ENCODE data around the gene GAPVD1. TPM values are rescaled to one million over a fixed set of nuclear protein-coding genes. Genes with fewer than 3 reads are reported as not detected.
A peak's percentile ranks its signal among the peaks of the same experiment; 100 is the strongest.

Gene GAPVD1
- total and polyA plus RNA-seq, 10 of the 15 experiments (the other 5 are each of a cell fraction or from before 2014, with no cell fraction given) = 4.3 to 36.6 (median 25.9) TPM

DNA sequence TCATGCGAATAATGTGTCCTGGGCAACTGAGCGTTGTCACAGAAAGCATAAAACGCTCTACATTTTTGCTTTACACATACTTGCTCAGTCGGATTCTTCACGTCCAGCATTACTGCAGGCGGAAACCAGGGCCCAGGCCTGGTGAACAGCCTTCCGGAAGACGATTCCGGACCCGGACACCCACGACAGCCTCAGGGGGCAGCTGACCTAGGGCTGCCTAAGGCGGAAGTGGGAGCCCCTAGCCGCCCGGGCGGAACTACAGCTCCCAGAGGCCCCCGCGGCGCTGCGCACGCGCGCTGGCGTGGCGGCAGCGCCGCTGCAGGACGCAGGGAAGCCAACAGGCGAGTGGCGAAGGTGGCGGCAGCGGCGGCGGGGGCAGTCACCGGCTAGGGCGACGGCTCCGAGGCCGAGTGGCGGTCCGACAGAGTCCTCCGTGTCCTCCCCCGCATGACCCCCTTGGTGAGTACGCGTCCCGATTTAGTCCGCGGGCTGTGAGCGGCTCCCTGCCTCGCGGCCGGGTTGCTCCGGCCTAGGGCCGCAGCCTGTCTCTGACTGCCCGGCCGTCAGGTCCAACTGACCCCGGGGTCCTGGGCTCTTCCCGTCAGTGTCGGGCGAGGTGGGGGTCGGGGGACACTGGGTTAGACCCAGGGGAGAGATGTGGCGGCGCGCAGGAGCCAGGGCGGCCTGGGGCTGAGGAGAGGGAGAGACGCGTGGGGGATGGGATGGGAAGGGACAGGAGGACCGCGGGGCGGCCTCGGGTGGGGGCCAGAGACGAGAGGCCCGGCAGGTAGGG, at the start of gene GAPVD1 (continued):
- TF ChIP-seq EED (IDR thresholded peaks at IDR 0.05; ENCODE audit: low read depth) (no peak), NFYA (IDR thresholded peaks at IDR 0.05; ENCODE audit: borderline replicate concordance, low read depth, low read length) (no peak), SMAD5 (IDR thresholded peaks at IDR 0.05; ENCODE audit: low read depth) (peak; percentile 66), FOS (IDR thresholded peaks at IDR 0.05; ENCODE audit: borderline replicate concordance, extremely low read depth, insufficient read length) (no peak), SMC3 (IDR thresholded peaks at IDR 0.05; ENCODE audit: borderline replicate concordance, low read length) (no peak), EZH2 (IDR thresholded peaks at IDR 0.05; ENCODE audit: borderline replicate concordance, control insufficient read depth, low read depth, low read length) (no peak), WRNIP1 (IDR thresholded peaks at IDR 0.05; ENCODE audit: borderline replicate concordance, low read depth, low read length) (no peak), FOXK2 (IDR thresholded peaks at IDR 0.05) (no peak), NR2C2 (IDR thresholded peaks at IDR 0.05; ENCODE audit: borderline replicate concordance, control insufficient read depth, insufficient read length, low read depth) (no peak), BMI1 (IDR thresholded peaks at IDR 0.05; ENCODE audit: borderline replicate concordance) (no peak), YBX1 (IDR thresholded peaks at IDR 0.05) (no peak), NFIC (IDR thresholded peaks at IDR 0.05; ENCODE audit: low read depth, low read length) (no peak), ZNF274 (IDR thresholded peaks at IDR 0.05; ENCODE audit: insufficient read depth, insufficient read length) (no peak), BHLHE40 (IDR thresholded peaks at IDR 0.05; ENCODE audit: borderline replicate concordance in 1 of 2, low read depth in 2 of 2, low read length in 1 of 2) (peak; percentile 3 to 75; a peak in 2 of 4 replicates), STAT3 (IDR thresholded peaks at IDR 0.05; ENCODE audit: low read depth, low read length) (0 out of 2 replicates have a peak, but pooled peaks have one; percentile 40), ASH2L (IDR thresholded peaks at IDR 0.05; ENCODE audit: borderline replicate concordance, low read depth) (no peak), NBN (IDR thresholded peaks at IDR 0.05) (peak; percentile 22; the same call in 1 of the 2 replicates), TARDBP (IDR thresholded peaks at IDR 0.05; ENCODE audit: borderline replicate concordance) (no peak)
- TF ChIP-seq, protein P1, sequence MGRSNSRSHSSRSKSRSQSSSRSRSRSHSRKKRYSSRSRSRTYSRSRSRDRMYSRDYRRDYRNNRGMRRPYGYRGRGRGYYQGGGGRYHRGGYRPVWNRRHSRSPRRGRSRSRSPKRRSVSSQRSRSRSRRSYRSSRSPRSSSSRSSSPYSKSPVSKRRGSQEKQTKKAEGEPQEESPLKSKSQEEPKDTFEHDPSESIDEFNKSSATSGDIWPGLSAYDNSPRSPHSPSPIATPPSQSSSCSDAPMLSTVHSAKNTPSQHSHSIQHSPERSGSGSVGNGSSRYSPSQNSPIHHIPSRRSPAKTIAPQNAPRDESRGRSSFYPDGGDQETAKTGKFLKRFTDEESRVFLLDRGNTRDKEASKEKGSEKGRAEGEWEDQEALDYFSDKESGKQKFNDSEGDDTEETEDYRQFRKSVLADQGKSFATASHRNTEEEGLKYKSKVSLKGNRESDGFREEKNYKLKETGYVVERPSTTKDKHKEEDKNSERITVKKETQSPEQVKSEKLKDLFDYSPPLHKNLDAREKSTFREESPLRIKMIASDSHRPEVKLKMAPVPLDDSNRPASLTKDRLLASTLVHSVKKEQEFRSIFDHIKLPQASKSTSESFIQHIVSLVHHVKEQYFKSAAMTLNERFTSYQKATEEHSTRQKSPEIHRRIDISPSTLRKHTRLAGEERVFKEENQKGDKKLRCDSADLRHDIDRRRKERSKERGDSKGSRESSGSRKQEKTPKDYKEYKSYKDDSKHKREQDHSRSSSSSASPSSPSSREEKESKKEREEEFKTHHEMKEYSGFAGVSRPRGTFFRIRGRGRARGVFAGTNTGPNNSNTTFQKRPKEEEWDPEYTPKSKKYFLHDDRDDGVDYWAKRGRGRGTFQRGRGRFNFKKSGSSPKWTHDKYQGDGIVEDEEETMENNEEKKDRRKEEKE (IDR thresholded peaks at IDR 0.05) = no peak
- TF ChIP-seq, protein P2, sequence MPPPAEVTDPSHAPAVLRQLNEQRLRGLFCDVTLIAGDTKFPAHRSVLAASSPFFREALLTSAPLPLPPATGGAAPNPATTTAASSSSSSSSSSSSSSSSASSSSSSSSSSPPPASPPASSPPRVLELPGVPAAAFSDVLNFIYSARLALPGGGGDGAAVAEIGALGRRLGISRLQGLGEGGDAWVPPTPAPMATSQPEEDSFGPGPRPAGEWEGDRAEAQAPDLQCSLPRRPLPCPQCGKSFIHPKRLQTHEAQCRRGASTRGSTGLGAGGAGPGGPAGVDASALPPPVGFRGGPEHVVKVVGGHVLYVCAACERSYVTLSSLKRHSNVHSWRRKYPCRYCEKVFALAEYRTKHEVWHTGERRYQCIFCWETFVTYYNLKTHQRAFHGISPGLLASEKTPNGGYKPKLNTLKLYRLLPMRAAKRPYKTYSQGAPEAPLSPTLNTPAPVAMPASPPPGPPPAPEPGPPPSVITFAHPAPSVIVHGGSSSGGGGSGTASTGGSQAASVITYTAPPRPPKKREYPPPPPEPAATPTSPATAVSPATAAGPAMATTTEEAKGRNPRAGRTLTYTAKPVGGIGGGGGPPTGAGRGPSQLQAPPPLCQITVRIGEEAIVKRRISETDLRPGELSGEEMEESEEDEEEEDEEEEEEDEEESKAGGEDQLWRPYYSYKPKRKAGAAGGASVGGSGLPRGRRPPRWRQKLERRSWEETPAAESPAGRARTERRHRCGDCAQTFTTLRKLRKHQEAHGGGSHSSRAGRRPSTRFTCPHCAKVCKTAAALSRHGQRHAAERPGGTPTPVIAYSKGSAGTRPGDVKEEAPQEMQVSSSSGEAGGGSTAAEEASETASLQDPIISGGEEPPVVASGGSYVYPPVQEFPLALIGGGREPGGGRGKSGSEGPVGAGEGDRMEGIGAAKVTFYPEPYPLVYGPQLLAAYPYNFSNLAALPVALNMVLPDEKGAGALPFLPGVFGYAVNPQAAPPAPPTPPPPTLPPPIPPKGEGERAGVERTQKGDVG (CRISPR knock-in tag; IDR thresholded peaks at IDR 0.05) = no peak
- TF ChIP-seq, protein P3, sequence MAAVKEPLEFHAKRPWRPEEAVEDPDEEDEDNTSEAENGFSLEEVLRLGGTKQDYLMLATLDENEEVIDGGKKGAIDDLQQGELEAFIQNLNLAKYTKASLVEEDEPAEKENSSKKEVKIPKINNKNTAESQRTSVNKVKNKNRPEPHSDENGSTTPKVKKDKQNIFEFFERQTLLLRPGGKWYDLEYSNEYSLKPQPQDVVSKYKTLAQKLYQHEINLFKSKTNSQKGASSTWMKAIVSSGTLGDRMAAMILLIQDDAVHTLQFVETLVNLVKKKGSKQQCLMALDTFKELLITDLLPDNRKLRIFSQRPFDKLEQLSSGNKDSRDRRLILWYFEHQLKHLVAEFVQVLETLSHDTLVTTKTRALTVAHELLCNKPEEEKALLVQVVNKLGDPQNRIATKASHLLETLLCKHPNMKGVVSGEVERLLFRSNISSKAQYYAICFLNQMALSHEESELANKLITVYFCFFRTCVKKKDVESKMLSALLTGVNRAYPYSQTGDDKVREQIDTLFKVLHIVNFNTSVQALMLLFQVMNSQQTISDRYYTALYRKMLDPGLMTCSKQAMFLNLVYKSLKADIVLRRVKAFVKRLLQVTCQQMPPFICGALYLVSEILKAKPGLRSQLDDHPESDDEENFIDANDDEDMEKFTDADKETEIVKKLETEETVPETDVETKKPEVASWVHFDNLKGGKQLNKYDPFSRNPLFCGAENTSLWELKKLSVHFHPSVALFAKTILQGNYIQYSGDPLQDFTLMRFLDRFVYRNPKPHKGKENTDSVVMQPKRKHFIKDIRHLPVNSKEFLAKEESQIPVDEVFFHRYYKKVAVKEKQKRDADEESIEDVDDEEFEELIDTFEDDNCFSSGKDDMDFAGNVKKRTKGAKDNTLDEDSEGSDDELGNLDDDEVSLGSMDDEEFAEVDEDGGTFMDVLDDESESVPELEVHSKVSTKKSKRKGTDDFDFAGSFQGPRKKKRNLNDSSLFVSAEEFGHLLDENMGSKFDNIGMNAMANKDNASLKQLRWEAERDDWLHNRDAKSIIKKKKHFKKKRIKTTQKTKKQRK (IDR thresholded peaks at IDR 0.05; ENCODE audit: low read depth, low read length) = no peak

Measured in GM12878 (cell line).